NB4 (cell line): ENCODE measurements around the gene KCNJ10.

Experiments used
- DNase-seq: peaks from one replicate; pipeline ENCODE4 v3.0.0; 2010; ENCODE audit warnings: low read depth
- H3K4me3 ChIP-seq: one replicate; pipeline ENCODE4 v1.5.1; 2011; ENCODE audit warnings: mild to moderate bottlenecking, low read depth, low read length, moderate library complexity
- MAX ChIP-seq: IDR thresholded peaks from 2 replicates; pipeline ENCODE4 v1.6.1; 2011; ENCODE audit warnings: low read depth, low read length
- MYC ChIP-seq: IDR thresholded peaks from 2 replicates; pipeline ENCODE4 v1.6.1; 2011; ENCODE audit warnings: low read depth, low read length
- POLR2A ChIP-seq: IDR thresholded peaks from 2 replicates; pipeline ENCODE4 v1.6.1; 2011; ENCODE audit warnings: mild to moderate bottlenecking; ENCODE audit not compliant: insufficient read length; ENCODE audit errors: extremely low read depth
- TF ChIP-seq, protein P1 (sequence below): IDR thresholded peaks from one replicate; pipeline ENCODE4 v1.5.1; 2012; ENCODE audit warnings: low read depth, low read length

The KCNJ10 gene

DNA sequence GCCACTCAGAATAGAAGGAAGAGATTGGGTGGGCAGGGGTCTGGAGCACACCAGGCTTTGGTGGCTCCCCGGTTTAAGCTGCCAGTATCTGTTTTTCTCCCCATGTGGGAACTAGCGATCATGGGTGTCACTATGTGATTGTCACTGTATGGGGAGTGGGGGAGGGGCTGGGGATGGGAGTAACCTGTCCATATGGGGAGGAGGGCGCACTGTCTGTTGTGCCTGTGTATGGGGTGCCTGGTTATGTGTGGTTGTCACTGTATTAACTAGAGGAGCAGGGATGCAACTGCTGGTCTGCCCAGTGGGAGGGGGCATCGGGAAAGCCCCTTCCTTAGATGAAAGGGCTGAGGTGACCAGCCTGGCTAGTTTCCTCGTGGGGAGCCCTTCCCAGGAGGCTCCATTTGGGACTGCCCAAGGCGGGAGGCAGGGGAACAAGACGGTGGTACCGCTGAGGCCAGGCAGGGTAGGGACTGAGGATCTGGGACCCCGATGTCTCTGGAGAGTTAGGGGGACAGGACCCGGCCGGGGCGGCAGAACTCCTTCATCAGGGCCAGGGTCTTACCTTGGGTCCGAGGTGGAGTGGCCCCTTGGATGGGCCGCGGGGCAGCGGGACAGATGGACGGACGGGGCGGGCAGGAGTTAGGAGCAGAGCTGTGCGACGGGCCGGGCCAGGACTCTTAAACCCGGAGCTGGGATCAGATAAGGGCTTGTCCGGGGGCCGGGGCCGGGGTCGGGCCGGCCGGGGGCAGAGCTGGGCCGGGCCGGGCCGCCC, at the start of gene KCNJ10:
TSS of gene KCNJ10 (minus strand) at position 701 of the 772 bp plus-strand sequence. CDS start 27,628 bp downstream, outside the sequence.
- peak within 1 kb of the TSS; percentile 42 for H3K4me3 ChIP-seq
- DNase-seq = no peak
- TF ChIP-seq POLR2A (no peak), MYC (no peak), MAX (no peak)
- TF ChIP-seq, protein P1, sequence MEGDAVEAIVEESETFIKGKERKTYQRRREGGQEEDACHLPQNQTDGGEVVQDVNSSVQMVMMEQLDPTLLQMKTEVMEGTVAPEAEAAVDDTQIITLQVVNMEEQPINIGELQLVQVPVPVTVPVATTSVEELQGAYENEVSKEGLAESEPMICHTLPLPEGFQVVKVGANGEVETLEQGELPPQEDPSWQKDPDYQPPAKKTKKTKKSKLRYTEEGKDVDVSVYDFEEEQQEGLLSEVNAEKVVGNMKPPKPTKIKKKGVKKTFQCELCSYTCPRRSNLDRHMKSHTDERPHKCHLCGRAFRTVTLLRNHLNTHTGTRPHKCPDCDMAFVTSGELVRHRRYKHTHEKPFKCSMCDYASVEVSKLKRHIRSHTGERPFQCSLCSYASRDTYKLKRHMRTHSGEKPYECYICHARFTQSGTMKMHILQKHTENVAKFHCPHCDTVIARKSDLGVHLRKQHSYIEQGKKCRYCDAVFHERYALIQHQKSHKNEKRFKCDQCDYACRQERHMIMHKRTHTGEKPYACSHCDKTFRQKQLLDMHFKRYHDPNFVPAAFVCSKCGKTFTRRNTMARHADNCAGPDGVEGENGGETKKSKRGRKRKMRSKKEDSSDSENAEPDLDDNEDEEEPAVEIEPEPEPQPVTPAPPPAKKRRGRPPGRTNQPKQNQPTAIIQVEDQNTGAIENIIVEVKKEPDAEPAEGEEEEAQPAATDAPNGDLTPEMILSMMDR = no peak

- TF ChIP-seq, protein P1 = no peak
- TF ChIP-seq MAX = no peak
- TF ChIP-seq MYC = no peak
- no peak for TF ChIP-seq POLR2A
- no peak overlapping the region for H3K4me3 ChIP-seq
- DNase-seq = no peak
These were observed 49.0 kb upstream of the KCNJ10 start for GRCh38 chr1:160118928-160119327.

DNA sequence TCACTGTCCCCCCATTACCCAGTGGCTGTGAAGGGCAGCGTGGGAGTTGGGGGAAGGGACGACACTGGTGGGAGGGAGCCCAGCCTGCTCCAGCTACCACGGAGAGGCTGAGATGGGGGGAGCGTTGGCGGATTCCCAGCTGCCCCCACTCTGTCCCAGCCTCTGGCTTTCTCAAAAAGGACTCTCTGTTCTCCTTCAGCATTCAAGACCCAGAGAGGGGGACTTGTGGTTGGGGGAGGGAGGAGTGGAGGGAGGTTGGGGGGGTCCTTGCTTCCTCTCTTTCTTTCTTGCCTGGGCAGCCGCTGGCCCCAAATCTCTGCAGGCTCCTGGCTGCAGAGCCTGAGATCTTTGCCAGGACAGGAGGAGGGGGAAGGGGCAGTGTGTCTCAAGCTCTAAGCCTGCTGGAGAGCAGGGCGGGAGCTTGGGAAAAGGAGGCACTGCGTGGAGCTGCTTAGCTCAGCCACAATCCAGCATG, 47.8 kb upstream of the KCNJ10 start:
- no peak for DNase-seq
- no peak overlapping the region for H3K4me3 ChIP-seq
- TF ChIP-seq, protein P1 = no peak
- TF ChIP-seq MAX (no peak), MYC (no peak), POLR2A (no peak)

DNA sequence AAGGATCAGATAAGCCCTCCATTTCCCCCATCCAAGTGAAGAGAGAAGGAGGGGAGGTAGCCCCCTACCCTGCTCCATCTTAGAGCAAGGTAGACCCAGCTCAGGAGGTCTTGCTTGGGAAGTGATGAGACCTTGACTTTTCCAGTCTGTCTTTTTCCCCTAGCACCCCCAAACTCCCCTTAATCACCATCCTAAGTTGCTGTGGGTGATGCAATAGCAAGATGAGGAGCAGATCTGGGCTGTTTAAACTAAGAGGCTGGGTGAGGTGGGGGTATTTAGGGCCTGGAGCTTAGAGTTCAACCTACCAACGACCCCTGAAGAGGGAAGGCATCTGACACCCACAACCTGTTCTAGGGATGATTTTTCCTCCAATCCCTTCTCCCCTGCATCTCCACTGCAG, 47.3 kb upstream of the KCNJ10 start:
- H3K4me3 ChIP-seq = no peak overlapping the region
- TF ChIP-seq, protein P1 = no peak
- TF ChIP-seq MYC (no peak), MAX (no peak), POLR2A (no peak)
- no peak for DNase-seq

DNA sequence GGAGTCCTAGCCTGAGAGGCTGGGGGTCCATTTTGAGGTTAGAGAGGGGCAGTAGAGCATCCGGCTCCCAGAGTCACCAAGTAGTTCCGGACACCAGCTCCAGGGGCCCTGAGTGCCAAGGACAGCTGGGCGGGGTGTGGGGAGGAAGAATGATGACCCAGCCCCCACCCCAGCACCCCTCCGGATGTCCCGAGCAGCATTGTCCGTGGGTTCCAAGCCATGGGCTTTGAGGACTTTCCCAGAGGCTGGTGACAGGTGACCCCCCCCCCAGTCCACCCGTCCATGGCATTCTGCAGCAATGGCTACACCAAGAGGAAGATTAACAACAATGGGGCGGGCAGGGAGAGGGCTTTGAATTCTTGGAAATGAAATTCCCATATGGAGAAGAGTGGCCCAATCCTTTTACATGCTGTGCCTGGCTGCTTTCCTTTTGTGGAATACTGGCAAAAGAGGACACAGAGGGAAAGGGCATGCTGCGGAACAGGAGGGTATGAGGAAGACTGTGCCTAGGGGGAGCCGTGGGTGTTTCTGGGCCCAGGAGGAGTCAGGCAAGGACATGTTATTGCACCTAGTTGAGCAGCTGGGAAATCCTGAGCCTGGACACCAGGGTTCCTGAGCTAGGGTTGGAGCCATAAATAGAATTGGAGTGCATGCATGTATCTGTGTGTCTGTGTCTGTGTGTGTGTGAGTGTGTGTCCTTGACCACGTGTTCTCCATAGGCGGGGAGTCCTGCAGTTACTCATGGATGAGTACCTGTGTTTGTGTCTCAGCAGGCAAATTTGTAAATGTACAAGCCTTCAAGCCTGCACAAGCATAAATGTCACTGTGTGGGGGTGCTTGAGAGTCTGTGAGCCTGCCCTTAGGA, 46.6 kb upstream of the KCNJ10 start:
- TF ChIP-seq, protein P1 = no peak
- TF ChIP-seq POLR2A = no peak
- no peak for TF ChIP-seq MAX
- no peak for TF ChIP-seq MYC
- DNase-seq = no peak
- H3K4me3 ChIP-seq = no peak overlapping the region
